HCT116 (cell line): Measurements from ENCODE around the gene CSDE1. TPM values are rescaled to one million over a fixed set of nuclear protein-coding genes. Genes with fewer than 3 reads are reported as not detected.

ENCODE experiments used
- ATAC-seq: fragments of 200-7000 bp; cut with Tn5 transposase; 2 replicates; pipeline ENCODE4 v1.9.1; 2020; ENCODE audit warnings: mild to moderate bottlenecking, moderate library complexity
- BruUV-seq: library from RNA; stranded (reverse); fragments of 400-500 nt; replicated peaks from 2 replicates; lab custom pipeline; 2021; lab: Mats Ljungman, UMichigan
- CTCF ChIA-PET: fragments of 300-600 bp; sonication (Branson Sonifier 250); formaldehyde crosslinking; loops from one replicate; lab custom pipeline; 2021; ENCODE audit warnings: antibody characterized with exemption; lab: Charles Lee
- POLR2A ChIA-PET: fragments of 300-600, 350-600 bp; sonication (Branson Sonifier 250); formaldehyde crosslinking; loops from one replicate; lab custom pipeline; 2021; ENCODE audit warnings: antibody characterized with exemption; lab: Charles Lee
- RAD21 ChIA-PET, 2 experiments: fragments of 300-600 bp; sonication (Branson Sonifier 250); formaldehyde crosslinking; loops; one replicate each; lab custom pipeline; 2023; ENCODE audit warnings: low total read pairs in 2 of 2; ENCODE audit not compliant: uncharacterized antibody in 2 of 2, unreplicated experiment in 2 of 2, low non-redundant PET in 1 of 2; lab: Charles Lee
- DNase-seq: peaks from one replicate; pipeline ENCODE4 v3.0.0-alpha.2; 2010; ENCODE audit warnings: low read depth, low spot score
- H2AFZ ChIP-seq: fragments of 200-600 bp; shearing (Covaris generic), sonication (generic); 2 replicates; pipeline ENCODE4 v1.6.1; 2017; ENCODE audit warnings: low read depth, mixed run types, mixed read lengths, antibody characterized with exemption, low read length; ENCODE audit not compliant: poor library complexity, severe bottlenecking
- H3K27ac ChIP-seq: 2 replicates; pipeline ENCODE4 v1.5.1; 2012; ENCODE audit warnings: low read depth, low read length
- H3K27me3 ChIP-seq: fragments of 200-600 bp; sonication (generic); 2 replicates; pipeline ENCODE4 v1.6.1; 2016; ENCODE audit warnings: mixed run types, low read length, mixed read lengths; ENCODE audit not compliant: insufficient read depth
- H3K36me3 ChIP-seq, 2 experiments: fragments of 200-500 bp in 1 of 2; fragments of 200-600 bp in 1 of 2; sonication (Bioruptor generic) in 1 of 2; sonication (generic) in 1 of 2; 2 replicates each; pipeline versions ENCODE4 v1.5.1 to v1.6.1; 2014 to 2016; ENCODE audit warnings: low read length in 2 of 2, inconsistent platforms in 1 of 2, mixed read lengths in 1 of 2, mixed run types in 1 of 2; ENCODE audit not compliant: insufficient read depth in 2 of 2, control insufficient read depth in 1 of 2
- H3K4me1 ChIP-seq, 2 experiments: fragments of 200-600 bp in 1 of 2; sonication (generic) in 1 of 2; 2 replicates each; pipeline versions ENCODE4 v1.5.1 to v1.6.1; 2012 to 2017; ENCODE audit warnings: low read length in 2 of 2, inconsistent platforms in 1 of 2, mild to moderate bottlenecking in 1 of 2, mixed read lengths in 1 of 2, mixed run types in 1 of 2, moderate library complexity in 1 of 2; ENCODE audit not compliant: insufficient read depth in 2 of 2, control insufficient read depth in 1 of 2
- H3K4me2 ChIP-seq: fragments of 200-600 bp; sonication (generic); 2 replicates; pipeline ENCODE4 v1.6.1; 2017; ENCODE audit warnings: mixed run types, low read length, mixed read lengths
- H3K4me3 ChIP-seq, 2 experiments: fragments of 200-600 bp in 1 of 2; sonication (generic) in 1 of 2; replicated peaks in 1 of 2; 2 replicates each; pipeline ENCODE4 v1.5.1; 2011 to 2016; ENCODE audit warnings: low read length in 2 of 2, control low read depth in 1 of 2, low read depth in 1 of 2, mild to moderate bottlenecking in 1 of 2, mixed read lengths in 1 of 2, mixed run types in 1 of 2
- H3K79me2 ChIP-seq: fragments of 200-600 bp; sonication (generic); 2 replicates; pipeline ENCODE4 v1.6.1; 2017; ENCODE audit warnings: mild to moderate bottlenecking, mixed run types, low read length, moderate library complexity, mixed read lengths; ENCODE audit not compliant: insufficient read depth
- H3K9ac ChIP-seq: fragments of 200-600 bp; sonication (generic); 2 replicates; pipeline ENCODE4 v1.6.1; 2016; ENCODE audit warnings: low read length, mixed read lengths
- H3K9me2 ChIP-seq: fragments of 200-600 bp; sonication (generic), shearing (Covaris generic); 2 replicates; pipeline ENCODE4 v1.6.1; 2017; ENCODE audit warnings: mixed run types, mild to moderate bottlenecking, moderate library complexity; ENCODE audit not compliant: insufficient read depth
- H3K9me3 ChIP-seq, 2 experiments: fragments of 200-500 bp in 1 of 2; fragments of 200-600 bp in 1 of 2; sonication (Bioruptor generic) in 1 of 2; sonication (generic) in 1 of 2; 2 replicates each; pipeline ENCODE4 v1.6.1; 2014 to 2017; ENCODE audit warnings: low read length in 2 of 2, mixed read lengths in 2 of 2, inconsistent platforms in 1 of 2, low read depth in 1 of 2, mild to moderate bottlenecking in 1 of 2, mixed run types in 1 of 2, moderate library complexity in 1 of 2; ENCODE audit not compliant: control insufficient read depth in 1 of 2, insufficient read depth in 1 of 2
- H4K20me1 ChIP-seq: fragments of 200-600 bp; sonication (generic), shearing (Covaris generic); 2 replicates; pipeline ENCODE4 v1.6.1; 2017; ENCODE audit warnings: mixed run types, mild to moderate bottlenecking, moderate library complexity; ENCODE audit not compliant: insufficient read depth
- CBX3 ChIP-seq: IDR thresholded peaks from 2 replicates; pipeline ENCODE4 v1.6.1; 2012; ENCODE audit warnings: low read depth
- ELF1 ChIP-seq: IDR thresholded peaks from 2 replicates; pipeline ENCODE4 v1.6.1; 2012; ENCODE audit warnings: low read depth, borderline replicate concordance
- EZH2phosphoT487 ChIP-seq: fragments of 200-600 bp; IDR thresholded peaks from 2 replicates; pipeline ENCODE4 v1.6.1; 2018; ENCODE audit warnings: antibody characterized with exemption, borderline replicate concordance
- POLR2AphosphoS5 ChIP-seq: IDR thresholded peaks from 2 replicates; pipeline ENCODE4 v1.6.1; 2011; ENCODE audit warnings: mild to moderate bottlenecking, low read depth, low read length, moderate library complexity
- SIN3A ChIP-seq: IDR thresholded peaks from 2 replicates; pipeline ENCODE4 v1.6.1; 2012; ENCODE audit warnings: low read depth
- ZFX ChIP-seq: fragments of 450-650 bp; IDR thresholded peaks from 2 replicates; pipeline ENCODE4 v1.6.1; 2017
- intact Hi-C: fragments of 100-400 bp; cut with micrococcal nuclease; formaldehyde crosslinking; loops from 2 replicates; pipeline ENCODE4 v1.10.0; 2022
- total RNA-seq: library from RNA; stranded (reverse); gene quantifications from one replicate; pipeline ENCODE4 v1.2.1, GENCODE V29; 2021; ENCODE audit not compliant: unreplicated experiment
- TF ChIP-seq, protein P1 (sequence below): IDR thresholded peaks from 2 replicates; pipeline ENCODE4 v1.6.1; 2012
- TF ChIP-seq, protein P2 (sequence below): IDR thresholded peaks from 2 replicates; pipeline ENCODE4 v1.6.1; 2012; ENCODE audit warnings: low read depth

The CSDE1 gene
- total RNA-seq, 1 experiment from 2014 or later = 515 TPM

DNA sequence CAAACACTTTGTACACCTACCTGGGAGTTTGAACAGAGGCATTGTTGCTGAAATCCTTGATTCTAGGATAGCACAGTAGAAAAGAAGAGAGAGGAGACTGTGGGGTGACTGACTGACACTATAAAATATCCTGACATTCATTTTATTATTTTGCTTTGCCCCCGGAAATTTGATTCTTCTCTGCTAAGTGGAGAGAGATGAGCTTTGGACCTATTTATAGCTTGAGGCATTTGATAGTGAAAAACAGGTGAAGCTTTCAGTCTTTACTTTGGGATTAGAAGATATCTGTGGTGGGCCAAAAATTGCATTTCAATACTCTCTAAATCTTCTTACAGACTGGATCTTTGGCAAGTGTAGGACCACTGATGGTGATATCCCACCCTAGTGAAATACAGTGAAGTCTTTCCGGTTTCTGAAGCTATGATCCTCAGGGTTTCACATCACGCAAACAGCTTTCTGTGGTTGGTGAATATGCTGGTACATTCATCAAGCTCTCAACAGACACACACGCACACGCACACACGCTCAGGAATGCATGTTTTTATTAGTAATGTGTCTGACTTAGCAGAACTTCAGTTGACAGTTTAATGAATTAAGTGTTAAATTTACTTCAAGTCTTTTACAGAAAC, 62.2 kb downstream of the CSDE1 start, which contains the start of gene AMPD1:
AMPD1 (minus strand) TSS at position 117 of the 629 bp plus-strand sequence; CDS start at position 42, 75 bp downstream.
- RAD21 ChIA-PET = no interaction called here
- DNase-seq = no peak
- intact Hi-C loops = no loop called here
- H2AFZ ChIP-seq = no peak within 1 kb of the TSS
- H3K36me3 ChIP-seq = no peaks in the 10 kb centered on the region
- no peak within 1 kb of the TSS for H3K9ac ChIP-seq
- no peaks in the 10 kb centered on the region for H3K4me1 ChIP-seq
- no peaks in the 10 kb centered on the region for H3K9me3 ChIP-seq
- no peaks in the 10 kb centered on the region for H3K9me2 ChIP-seq
- no peak for ATAC-seq
- POLR2A ChIA-PET = no interaction called here
- TF ChIP-seq POLR2AphosphoS5 (no peak), ELF1 (no peak), EZH2phosphoT487 (no peak), ZFX (no peak), SIN3A (no peak), CBX3 (no peak)
- TF ChIP-seq, protein P1, sequence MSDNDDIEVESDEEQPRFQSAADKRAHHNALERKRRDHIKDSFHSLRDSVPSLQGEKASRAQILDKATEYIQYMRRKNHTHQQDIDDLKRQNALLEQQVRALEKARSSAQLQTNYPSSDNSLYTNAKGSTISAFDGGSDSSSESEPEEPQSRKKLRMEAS = no peak
- TF ChIP-seq, protein P2, sequence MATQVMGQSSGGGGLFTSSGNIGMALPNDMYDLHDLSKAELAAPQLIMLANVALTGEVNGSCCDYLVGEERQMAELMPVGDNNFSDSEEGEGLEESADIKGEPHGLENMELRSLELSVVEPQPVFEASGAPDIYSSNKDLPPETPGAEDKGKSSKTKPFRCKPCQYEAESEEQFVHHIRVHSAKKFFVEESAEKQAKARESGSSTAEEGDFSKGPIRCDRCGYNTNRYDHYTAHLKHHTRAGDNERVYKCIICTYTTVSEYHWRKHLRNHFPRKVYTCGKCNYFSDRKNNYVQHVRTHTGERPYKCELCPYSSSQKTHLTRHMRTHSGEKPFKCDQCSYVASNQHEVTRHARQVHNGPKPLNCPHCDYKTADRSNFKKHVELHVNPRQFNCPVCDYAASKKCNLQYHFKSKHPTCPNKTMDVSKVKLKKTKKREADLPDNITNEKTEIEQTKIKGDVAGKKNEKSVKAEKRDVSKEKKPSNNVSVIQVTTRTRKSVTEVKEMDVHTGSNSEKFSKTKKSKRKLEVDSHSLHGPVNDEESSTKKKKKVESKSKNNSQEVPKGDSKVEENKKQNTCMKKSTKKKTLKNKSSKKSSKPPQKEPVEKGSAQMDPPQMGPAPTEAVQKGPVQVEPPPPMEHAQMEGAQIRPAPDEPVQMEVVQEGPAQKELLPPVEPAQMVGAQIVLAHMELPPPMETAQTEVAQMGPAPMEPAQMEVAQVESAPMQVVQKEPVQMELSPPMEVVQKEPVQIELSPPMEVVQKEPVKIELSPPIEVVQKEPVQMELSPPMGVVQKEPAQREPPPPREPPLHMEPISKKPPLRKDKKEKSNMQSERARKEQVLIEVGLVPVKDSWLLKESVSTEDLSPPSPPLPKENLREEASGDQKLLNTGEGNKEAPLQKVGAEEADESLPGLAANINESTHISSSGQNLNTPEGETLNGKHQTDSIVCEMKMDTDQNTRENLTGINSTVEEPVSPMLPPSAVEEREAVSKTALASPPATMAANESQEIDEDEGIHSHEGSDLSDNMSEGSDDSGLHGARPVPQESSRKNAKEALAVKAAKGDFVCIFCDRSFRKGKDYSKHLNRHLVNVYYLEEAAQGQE = no peak
- TF ChIP-seq, all 23 proteins: peak for 0
- H3K27ac ChIP-seq = no peak within 1 kb of the TSS
- H3K4me2 ChIP-seq = no peak within 1 kb of the TSS
- CTCF ChIA-PET = no interaction called here
- no TSS peak for BruUV-seq
- H3K27me3 ChIP-seq = no peaks in the 10 kb centered on the region
- no peak within 1 kb of the TSS for H3K4me3 ChIP-seq
- no peaks in the 10 kb centered on the region for H3K79me2 ChIP-seq
- H4K20me1 ChIP-seq = no peaks in the 10 kb centered on the region
